ENCODE measurements around the gene ZNF19.

The ZNF19 gene

DNA sequence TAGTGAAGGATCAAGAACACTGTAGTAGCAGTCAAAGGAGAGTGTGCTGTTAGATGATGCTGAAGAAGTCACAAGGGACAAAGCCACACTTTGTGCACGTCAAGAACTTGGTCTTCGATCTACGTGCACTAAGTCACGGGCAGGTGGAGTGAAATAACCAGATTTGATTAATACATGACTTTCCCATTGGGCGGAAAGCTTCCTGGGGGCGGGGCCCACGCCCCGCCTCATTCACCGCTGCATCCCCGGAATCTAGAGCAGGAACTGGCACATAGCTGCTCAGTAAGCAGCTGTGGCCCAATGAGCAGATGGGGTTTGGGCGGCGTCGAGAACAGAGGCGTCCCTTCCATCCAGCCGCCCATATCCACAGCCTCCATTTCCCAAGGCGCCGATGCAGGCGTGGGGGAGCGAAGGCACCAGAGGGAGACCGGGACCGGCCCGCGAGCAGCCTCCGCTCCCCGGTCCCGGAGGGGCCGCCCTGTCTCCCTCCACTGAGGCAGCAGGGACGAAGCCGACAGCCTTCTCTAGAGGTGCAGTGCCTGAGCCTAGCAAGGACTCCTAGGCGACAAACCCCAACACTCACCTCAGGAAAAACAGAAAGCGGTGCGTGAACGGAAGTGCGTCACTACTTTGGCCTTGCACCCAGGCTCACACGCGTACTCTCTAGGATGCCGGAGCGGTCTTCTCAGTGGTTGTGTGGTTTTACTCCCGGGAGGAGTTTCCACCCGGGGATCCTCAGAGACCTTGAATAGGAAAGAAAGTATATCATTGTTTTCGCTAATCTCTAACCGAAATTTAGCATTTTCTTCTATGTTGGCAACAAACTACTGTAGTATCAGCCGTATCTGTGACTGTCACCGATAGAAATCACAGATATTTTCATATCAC, 4.9 kb downstream of the ZNF19 start:
- peak; percentile 83 for DNase-seq

DNA sequence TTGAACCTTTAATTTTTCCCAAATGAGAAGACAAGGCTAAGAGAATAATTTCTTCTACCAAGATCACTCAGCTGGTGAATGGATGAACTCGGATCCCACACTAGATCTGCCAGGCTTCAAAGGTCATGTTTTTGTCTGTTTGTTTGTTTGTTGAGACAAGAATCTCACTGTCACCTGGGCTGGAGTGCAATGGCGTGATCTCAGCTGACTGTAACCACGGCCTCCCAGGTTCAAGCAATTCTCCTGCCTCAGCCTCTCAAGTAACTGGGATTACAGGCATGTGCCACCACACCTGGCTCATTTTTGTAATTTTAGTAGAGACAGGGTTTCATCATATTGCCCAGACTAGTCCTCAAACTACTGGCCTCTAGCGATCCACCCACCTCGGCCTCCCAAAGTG, 6.6 kb downstream of the ZNF19 start:
- DNase-seq: no peak

DNA sequence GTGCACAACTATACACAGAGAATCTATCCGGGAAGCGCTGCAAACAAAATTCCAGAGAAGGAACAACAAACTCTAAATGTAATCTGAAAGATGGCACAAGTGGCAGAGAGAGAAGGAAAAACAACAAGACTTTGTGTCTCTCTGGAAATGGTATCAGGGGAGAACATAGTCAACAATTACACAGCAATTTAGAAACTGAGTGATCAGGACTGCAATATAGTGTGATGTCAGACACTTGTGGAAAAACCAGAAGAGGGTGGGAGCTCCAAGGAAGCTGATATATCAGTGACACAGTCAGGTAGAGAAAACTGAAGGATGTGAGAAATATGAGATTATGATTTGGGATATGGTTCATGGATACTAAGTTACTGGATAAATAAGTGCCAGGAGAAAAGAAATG, 8.2 kb downstream of the ZNF19 start:
- no peak for DNase-seq

DNA sequence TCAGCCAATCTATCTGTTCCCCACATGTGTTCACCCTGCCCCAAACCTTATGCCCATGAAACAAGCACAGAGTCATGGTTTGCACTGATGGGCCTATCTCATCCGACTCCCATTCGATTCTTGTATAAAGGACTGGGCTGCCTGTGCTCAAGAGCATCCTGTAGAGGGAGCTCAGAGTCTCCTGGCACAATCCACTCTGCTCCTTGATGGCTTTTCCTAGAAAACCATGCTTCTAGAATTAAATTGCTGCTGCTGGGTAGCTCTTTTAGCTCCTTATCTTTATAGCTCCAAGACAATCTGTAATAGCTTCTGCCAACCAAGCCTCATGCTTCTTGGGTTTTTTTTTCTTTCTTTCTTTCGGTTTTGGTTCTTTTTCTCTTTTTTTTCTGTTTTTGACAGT, 9.7 kb downstream of the ZNF19 start:
- no peak for DNase-seq

DNA sequence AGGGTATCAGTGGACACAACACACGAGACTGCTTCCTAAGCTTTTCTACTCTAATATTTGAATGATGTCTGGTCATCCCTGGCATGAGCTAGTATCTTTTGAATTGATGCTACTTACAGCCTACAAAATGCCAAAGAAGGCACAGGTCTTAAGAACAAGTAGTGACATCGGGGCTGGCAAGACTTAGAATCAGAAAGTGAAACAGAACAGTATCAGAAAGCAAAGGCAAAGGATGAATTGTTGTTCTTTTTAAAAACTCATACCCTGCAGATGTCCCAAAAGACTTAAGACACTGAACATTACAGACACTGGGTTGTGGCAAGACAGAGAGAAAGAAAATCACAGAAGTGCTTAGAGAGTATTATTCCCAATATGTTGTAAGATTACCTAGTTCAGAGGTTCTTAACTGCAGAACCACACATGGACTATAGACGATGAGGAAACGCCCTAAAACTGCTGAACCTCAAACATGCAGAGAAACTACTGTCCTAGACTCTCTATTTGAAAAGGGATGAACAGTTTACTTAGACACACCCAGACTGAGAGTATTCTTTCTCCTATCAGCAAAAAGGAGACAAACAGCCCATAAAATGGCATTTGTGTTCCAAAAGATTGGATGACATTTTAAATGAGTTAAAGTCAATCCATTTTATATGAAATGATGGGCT, 12.5 kb downstream of the ZNF19 start:
- no peak for DNase-seq

DNA sequence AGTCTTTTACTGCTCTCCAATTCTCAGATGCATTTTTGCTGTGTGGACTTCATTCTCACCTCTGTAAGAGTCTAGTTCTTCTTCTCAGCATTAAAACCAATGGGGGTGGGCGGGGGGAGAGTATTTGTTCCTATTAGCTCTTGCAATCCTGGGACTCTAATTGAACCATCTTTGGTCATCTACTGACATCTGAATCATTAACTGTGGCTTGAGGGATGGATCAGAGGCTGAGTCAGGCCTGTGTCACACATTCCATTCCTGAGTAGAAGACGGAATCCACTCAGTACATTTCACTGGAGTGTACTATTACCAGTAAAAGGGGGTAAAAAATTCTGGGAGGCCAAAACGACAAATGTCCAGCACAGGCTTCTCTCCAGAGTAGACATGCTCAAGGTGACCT, 14.3 kb downstream of the ZNF19 start:
- DNase-seq: no peak

DNA sequence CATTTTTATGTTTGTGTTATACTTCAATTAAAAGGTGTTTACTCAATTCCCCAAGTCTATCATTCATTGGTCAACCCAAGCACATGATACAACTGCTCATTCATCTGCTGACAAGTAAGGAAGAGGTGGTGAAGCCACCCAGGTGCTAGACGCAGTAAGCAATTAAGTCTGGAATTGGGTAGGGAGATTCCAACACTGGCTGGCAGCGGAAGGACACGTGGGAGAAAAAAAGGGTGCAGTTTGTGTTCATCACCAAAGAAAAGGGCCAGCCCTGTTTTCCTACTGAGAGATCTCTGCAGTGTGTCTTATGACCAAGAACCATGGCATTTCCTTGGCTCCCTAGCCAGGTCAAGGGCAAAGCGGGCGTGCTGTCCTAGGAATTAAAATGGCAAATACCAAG, 15.2 kb downstream of the ZNF19 start:
- no peak for DNase-seq

DNA sequence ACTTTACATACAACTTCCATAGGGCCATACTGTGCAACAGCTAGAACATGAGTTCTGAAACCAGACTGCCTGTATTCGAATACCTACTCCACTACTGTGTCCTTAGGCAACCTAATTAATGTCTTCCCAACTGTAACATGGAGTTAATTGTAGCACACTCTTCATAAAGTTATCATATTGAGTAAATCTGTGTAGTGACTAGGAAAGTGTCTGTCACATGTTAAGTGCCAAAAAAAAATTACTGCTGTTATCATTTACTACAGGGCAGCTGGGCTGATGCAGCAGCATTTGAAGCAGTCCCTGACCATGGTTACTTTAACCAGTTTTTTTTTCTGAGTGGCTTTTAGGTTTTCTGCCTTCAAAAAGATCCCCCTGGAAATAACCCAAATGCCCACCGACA, 16.2 kb downstream of the ZNF19 start:
- no peak for DNase-seq

DNA sequence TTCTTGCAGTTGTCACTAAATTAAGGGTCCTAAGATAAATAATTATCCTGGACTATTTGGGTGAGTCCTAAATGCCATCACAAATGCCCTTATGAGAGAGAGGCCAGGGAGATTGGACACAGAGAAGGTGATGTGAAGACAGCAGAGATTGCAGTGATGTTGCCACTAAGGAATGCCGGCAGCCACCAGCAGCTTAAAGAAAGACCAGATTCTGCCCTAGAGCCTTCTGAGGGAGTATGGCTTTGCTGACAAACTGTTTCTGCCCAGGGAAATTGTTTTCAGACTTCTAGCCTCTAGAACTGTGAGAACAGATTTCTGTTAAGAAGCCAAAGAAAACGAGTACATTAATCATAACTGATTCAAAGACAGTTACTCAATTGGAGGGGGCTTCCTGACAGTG, 17.1 kb downstream of the ZNF19 start:
- DNase-seq: no peak

DNA sequence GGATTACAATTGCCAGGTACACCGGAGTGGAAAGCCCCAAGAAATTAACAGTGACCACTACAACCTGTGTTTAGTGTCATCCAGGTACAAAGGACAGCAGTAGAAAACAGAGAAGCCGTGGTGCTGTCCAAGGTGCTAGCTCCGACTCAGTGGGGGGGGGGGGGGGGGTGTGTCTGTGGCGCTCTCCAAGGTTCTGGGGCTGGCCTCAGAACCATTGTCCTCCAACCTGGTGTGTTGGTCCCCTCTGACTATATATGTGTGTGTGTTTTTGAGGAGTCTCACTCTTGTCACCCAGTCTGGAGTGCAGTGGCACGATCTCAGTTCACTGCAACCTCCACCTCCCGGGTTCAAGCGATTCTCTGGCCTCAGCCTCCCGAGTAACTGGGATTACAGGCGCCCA, 21.3 kb downstream of the ZNF19 start:
- DNase-seq: no peak

DNA sequence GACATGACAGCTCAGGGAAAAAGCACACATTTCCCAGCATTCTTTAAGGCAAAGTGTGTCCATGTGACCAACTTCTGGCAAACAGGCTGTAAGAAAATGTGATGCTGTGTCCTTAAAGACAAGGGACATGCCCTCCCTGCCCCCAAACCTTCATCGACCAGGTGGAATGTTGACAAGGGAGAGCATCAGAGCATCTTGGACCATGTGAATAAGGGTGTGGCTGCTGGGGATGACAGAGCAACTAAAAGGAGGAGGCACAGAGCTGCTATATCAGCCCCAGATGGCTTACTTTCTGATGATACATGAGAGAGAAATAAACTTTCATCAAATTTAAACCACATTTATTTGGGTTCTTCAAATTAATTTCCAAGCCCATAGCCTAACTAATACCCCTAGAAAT, 24.9 kb downstream of the ZNF19 start:
- no peak for DNase-seq

DNA sequence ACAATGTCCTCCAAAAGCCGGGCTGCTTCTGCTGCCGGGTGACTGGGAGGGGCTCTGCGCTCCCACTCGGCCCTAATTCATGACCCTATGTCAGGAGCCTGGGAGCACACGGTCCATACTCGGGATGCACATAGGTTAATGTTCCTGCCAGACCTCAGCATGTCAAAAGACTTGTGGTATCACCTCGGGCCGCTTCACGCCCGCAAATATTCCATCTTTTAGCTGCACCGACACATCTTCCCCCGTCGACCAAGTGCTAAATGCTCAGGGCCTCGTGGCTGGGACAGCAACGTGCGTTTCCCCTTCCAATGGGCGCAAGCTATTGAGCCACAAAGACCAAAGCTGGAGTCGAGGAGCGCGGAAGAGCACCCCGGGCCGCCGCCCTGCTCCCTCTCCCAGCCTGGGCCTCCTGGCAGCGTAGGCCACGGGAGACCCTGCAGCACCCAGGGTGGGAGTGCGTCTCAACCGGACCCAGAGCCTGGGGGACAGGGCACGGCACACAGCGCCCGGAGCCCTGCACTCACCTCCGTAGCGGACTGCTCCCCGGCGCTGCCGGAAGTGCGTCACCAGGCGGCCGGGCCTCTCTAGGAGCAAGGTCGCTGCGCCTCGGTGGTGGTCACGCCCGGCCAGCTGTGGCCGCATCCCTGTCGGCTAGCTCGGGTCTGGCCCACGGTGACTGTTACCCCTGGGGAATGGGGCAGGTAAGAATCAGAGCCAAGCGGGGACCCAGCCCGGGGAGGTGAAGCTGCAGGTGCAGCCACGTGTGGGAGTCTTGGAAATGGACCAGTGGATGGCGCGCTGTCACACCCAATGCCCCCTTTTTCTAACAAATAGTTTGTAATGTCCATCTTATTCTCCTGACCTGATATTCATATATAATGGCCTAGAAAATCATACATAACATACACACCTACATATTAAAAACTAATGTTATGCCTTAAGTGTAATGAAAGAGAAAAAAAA, 27.2 kb downstream of the ZNF19 start, which contains the start of gene ZNF23:
Gene ZNF23, minus strand, starts transcription at position 562 of the 963 bp plus-strand sequence. CDS start 5,451 bp downstream, outside the sequence.
- DNase-seq: peak; percentile 20

DNA sequence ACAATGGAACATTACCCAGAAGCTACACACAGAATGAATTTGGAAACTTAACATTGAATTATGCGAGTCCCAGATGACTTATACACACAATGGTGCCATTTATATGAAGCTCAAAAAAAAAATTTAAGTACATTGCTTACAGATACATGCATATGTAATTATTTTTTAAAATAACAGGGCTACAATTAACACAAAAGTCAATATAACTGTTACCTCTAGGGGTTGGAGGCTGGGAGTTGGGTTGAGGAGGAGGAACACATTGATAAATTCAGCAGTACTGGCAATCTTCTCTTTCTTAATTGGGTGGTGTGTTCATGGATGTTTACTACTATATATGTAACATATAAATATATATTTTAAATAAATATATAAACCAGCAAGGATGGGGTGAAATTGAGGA, 28.2 kb downstream of the ZNF19 start:
- DNase-seq: no peak

DNA sequence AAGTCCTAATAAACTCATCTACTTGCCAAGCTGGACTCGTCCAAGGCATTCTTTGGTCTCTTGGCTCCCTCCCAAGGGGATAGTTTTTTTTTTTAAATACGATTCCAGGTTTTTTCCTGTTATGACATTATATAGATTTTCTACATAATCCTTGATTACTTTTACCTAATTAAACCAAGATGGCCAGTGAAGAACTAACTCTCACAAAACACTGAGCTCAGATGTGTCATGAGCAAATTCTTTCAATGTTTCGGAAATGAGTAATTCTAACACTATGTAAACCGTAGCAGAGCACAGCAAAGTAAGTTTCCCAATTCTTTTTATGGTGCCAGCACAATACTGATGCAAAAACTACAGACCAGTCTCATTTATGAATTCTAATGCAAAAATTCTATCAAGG, 28.9 kb downstream of the ZNF19 start:
- DNase-seq: no peak

DNA sequence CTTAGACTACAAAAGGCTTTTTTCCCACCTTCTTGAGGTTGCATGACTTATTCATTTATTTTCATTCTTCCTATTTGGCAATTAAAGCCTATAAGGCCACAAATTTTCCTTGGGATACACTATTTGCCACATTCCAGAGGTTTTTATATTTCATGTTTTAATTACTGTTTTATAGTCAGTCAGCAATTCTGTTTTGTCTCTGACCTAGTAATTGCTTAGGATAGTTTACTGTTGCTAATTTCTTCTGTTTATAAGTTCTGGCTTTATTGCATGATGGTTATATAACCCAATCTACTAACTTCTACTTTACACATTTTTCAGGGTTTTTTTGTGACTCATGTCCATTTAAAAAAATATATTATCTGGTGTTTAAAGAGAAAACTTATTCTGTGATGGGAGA, 29.6 kb downstream of the ZNF19 start:
- no peak for DNase-seq

DNA sequence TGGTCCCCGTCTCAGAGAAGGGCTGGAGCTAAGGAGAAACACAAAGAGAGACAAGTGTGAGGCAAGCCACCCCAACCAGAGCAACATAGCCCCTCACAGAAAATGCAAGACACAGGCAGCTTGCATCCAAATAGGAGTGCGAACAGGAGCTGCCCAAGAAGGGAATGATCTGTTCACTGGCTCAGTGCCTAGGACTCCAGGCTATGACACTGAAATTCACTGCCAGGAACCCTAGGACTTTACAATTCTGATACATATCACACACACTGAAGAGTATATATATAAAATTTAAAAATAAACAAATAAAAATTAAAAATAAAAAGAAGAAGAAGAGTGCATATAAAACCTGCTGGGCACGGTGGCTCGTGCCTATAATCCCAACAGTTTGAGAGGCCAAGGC, 32.3 kb downstream of the ZNF19 start:
- DNase-seq: no peak

DNA sequence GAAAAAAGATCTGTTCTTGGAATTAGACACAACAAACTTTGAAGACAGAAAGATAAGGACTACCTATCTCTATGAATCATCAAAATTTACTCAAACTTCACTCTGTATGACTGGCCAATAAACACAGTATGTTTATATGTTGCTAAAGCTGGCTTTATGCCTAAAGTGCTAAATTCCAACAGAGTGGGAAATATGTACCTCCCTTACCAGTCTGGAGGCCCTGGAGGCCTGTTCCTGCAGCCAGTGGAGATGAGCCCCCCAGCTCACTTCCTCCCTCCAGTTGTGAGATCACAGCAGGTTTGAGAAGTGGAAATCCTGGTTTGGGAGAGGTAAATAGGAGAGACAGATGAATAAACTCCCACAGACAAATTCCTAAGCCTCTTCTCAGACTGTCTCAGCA, 36.1 kb downstream of the ZNF19 start:
- no peak for DNase-seq

DNA sequence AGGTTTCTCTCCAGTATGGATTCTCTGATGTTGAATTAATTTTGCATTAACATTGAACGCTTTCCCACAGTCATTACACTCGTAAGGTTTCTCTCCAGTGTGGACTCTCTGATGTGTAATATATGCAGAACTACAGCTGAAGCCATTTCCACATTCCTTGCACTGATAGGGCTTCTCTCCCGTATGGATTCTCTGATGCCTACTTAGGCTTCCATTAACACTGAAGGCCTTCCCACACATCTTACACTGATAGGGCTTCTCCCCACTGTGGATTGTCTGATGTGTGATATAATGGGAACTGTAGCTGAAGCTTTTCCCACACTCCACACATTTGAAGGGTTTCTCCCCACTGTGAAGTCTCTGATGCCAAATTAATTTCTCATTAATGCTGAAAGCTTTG, 40.1 kb downstream of the ZNF19 start:
- DNase-seq: no peak

DNA sequence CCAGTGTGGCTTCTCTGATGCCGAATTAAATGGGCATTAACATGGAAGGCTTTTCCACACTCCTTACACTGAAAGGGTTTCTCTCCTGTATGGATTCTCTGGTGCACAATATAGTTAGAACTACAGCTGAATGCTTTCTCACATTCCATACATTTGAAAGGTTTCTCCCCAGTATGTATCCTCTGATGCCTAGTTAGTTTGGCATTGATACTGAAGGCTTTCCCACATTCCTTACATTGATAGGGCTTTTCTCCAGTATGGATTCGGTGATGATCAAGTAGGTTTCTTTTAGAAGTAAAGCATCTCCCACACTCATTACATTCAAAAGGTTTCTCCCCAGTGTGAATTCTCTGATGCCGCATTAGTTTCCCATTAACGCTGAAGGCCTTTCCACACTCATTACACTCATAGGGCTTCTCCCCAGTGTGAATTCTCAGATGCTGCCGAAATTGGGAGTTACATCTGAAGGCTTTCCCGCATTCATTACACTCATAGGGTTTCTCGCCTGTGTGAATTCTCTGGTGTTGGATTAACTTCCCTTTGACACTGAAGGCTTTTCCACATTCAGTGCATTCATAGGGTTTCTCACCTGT, 40.8 kb downstream of the ZNF19 start:
- no peak for DNase-seq

DNA sequence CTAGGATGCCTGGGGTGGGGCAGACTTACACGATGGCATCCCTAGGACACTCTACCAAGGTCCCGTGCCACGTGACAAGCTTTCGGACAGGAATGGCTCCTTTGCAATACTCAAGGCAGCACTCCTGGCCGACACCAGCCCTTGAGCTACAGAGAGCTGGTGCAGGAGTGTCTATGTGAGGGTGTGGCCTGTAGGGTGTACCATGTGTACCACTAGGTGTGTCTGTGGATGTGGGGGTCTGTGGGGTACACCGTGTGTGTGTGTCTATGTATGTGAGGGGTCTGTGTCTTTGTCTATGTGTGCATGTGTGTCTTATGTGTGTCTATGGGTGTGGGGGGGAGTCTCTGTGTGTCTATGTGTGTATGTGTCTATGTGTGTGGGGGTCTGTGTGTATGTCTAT, 45.4 kb downstream of the ZNF19 start:
- no peak for DNase-seq

DNA sequence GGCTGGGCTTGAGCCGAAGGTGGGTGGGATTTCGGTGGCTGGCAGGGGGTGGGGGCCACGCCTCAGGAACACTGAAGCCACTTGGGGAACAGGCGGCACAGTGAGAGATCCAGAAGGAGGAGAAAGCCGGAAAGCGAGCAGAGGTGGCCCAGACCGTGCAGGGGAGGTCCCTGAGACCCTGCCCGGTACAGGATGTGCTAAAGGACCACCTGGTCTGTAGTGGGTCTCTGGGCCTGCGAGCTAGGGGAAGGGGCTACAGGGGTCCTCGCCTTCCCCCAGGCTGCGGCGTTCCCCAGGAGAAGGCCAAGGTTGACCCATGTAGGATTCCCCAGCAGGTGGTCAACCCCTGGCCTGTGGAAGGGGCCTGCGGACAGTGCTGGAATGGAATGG, 47.1 kb downstream of the ZNF19 start, which contains the start of gene TLE7:
Gene TLE7, minus strand, starts transcription at position 4 of the 390 bp plus-strand sequence. CDS start 8,730 bp downstream, outside the sequence.
- DNase-seq: no peak

DNA sequence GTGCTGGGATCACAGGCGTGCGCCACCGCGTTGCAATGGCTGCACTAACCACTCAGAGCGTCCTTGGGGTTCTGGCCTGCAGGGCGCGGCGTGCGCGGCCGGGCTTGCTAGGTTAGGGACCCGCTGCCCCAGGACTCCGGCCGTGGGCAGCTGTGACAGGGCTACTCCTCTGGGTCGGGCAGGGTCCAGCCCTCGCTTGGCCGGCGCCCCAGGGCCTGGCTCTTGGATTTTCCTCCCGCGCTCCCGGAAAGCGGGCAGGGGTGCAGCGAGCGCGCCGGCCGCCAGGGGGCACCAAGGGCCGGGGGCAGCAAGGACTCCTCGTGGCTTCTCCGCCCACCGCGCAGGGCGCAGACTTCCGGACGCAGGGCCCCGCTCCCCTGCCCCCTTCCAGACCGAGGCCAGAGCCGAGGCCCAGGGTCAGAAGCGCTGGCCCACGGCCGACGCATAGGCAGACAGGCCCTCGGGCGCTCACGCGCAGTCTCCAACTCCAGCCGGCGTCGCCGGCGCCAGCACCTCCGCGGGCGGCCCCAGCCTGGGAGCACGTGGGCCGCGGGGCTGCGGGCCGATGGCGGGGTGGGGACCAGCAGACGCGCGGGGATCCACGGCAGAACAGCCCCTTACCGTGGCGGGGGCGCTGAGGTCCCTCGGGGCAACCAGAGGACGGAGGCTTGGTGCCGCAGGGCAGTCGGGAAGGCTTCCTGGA, 47.6 kb downstream of the ZNF19 start:
- no peak for DNase-seq
